ENCODE measurements around the gene CARHSP1.
"Not testable (repeated sequence)": the region's sequence is repeated elsewhere in the genome, so short reads cannot be mapped to it uniquely, and the experiment has no call there.

CARHSP1 gene

DNA sequence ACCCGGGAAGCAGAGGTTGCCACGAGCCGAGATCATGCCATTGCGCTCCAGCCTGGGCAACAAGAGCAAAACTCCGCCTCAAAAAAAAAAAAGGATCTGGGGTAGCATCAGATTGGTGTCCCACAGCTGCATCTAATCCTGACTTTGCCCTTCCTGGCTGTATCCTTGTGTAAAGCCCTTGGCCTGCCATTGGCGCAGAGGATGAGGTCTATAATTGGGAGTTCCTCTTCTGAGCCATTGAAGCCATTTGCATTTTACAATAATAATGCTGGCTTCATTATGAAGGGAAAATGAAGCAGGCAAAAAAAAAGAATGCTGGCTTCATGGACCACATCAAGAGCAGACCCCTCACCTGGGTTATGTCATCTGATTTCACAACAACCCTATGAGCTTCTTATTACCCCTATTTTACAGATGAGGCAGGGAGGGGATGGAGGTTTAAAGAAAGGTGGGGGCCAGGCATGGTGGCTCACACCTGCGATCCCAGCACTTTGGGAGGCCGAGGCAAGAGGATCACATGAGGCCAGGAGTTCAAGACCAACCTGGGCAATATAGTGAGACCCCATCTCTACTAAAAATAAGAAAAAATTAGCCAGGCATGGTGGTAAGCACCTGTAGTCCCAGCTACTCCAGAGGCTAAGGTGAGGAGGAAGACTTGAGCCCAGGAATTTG, 12.2 kb upstream of the CARHSP1 start:
- no peak overlapping the region for H3K27ac ChIP-seq
- H3K9me3 ChIP-seq (ENCODE audit: low read depth, low read length): no peaks in the 10 kb centered on the region
- TF ChIP-seq POLR2AphosphoS5 (IDR thresholded peaks at IDR 0.05; ENCODE audit: borderline replicate concordance, low read depth, low read length) (no peak), EZH2 (IDR thresholded peaks at IDR 0.05) (no peak), FOXP2 (optimal IDR thresholded peaks at IDR 0.05; ENCODE audit: control extremely low read depth, extremely low read length, insufficient read depth) (no peak)
- no peak for DNase-seq (ENCODE audit: low read depth, low spot score)
- H3K36me3 ChIP-seq (ENCODE audit: insufficient read depth, low read length): no peaks in the 10 kb centered on the region
- H3K4me3 ChIP-seq: no peak overlapping the region
- no peak overlapping the region for H3K9ac ChIP-seq (ENCODE audit: insufficient read length)

DNA sequence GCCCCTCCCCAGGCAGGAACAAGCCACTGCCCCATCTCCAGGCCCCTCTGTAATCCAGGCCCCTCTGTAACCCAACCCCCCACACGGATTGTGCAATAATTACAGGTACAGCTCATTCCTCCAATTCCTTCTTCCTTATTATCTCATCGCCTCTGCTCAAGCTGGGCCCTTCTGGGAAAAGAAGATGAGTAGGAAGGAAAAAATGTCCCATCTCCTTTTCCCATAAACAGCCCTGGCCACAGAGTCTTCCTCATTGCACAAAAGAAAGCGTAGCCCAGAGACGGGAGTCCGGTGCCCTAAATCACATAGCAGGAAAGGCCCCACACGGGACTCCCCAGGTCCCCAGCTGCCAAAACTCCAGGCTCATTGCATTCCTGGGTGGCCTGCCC, 9.7 kb upstream of the CARHSP1 start:
- Histone ChIP-seq H3K9me3 (ENCODE audit: low read depth, low read length) (no peaks in the 10 kb centered on the region), H3K36me3 (ENCODE audit: insufficient read depth, low read length) (no peaks in the 10 kb centered on the region), H3K27ac (no peak overlapping the region), H3K4me3 (no peak overlapping the region), H3K9ac (ENCODE audit: insufficient read length) (no peak overlapping the region)
- TF ChIP-seq POLR2AphosphoS5 (IDR thresholded peaks at IDR 0.05; ENCODE audit: borderline replicate concordance, low read depth, low read length): no peak
- TF ChIP-seq FOXP2 (optimal IDR thresholded peaks at IDR 0.05; ENCODE audit: control extremely low read depth, extremely low read length, insufficient read depth): no peak
- no peak for TF ChIP-seq EZH2 (IDR thresholded peaks at IDR 0.05)
- no peak for DNase-seq (ENCODE audit: low read depth, low spot score)

DNA sequence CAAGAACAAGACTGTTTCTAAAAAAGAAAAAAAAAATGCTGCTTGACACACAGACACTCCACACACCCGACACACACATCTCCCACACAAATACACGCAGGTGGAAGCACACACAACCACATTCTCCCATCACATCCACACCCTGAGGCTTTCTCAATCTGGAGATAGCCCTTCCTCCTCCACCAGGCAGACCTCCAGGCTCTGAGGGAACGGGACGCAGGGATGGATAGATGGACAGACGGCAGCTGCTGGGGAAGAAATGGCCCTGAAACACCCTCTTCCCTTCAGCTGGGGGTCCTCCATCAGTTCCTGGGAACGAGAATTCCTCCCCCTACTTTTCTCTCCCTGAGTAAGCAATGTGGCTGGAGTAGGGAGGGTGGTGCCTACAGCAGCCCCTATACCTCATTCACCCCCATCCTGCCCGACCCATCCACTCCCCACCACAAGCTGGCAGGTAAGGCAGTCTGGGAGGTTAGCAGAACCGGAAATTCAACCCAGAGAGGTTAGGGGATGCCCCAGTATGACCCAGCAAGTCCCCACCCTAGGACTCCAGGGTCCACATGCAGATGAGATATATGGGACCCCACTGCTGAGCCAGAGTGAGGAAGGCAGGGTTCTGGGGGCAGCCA, 9.2 kb upstream of the CARHSP1 start:
- H3K9me3 ChIP-seq (ENCODE audit: low read depth, low read length): no peaks in the 10 kb centered on the region
- no peak for DNase-seq (ENCODE audit: low read depth, low spot score)
- no peak overlapping the region for H3K27ac ChIP-seq
- no peak overlapping the region for H3K4me3 ChIP-seq
- H3K36me3 ChIP-seq (ENCODE audit: insufficient read depth, low read length): no peaks in the 10 kb centered on the region
- no peak overlapping the region for H3K9ac ChIP-seq (ENCODE audit: insufficient read length)
- no peak for TF ChIP-seq POLR2AphosphoS5 (IDR thresholded peaks at IDR 0.05; ENCODE audit: borderline replicate concordance, low read depth, low read length)
- no peak for TF ChIP-seq FOXP2 (optimal IDR thresholded peaks at IDR 0.05; ENCODE audit: control extremely low read depth, extremely low read length, insufficient read depth)
- TF ChIP-seq EZH2 (IDR thresholded peaks at IDR 0.05): no peak

DNA sequence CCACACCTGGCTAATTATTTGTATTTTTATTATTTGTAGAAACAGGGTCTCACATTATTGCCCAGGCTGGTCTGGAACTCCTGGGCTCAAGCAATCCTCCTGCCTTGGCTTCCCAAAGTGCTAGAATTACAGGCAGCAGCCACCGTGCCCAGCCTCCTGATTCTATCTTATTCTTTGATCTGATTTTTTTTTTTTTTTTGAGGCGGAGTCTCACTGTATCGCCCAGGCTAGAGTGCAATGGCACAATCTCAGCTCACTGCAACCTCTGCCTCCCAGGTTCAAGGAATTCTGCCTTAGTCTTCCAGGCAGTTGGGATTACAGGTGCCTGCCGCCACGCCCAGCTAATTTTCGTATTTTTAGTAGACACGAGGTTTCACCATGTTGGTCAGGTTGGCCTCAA, 6.5 kb upstream of the CARHSP1 start:
- H3K9me3 ChIP-seq (ENCODE audit: low read depth, low read length); H3K27ac ChIP-seq: not testable (repeated sequence)

DNA sequence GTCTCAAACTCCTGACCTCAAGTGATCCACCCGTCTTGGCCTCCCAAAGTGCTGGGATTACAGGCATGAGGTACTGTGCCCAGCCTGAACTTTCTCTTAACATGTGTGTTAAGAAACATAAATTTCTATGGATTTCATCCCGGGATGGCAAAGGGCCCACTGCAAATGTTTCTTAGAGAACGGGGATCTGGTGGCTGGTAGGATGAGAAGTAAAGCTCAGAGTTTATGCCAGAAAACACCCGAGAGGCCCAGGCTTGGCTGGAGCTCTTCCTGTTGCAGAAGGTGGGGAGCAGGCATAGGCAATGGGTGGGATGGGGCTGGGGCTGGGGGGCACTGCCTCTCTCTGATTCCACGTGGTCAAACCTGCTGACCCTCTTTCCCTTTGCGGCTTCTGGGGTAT, 5.6 kb upstream of the CARHSP1 start:
- peak overlapping the region; percentile 9; the same call in 1 of the 2 replicates for H3K27ac ChIP-seq
- no peak overlapping the region for H3K4me3 ChIP-seq
- no peaks in the 10 kb centered on the region for H3K9me3 ChIP-seq (ENCODE audit: low read depth, low read length)
- TF ChIP-seq POLR2AphosphoS5 (IDR thresholded peaks at IDR 0.05; ENCODE audit: borderline replicate concordance, low read depth, low read length): no peak
- H3K9ac ChIP-seq (ENCODE audit: insufficient read length): no peak overlapping the region
- no peaks in the 10 kb centered on the region for H3K36me3 ChIP-seq (ENCODE audit: insufficient read depth, low read length)
- DNase-seq (ENCODE audit: low read depth, low spot score): no peak

More for the DNA sequence above, 6.5 kb upstream of the CARHSP1 start:
- H3K4me3 ChIP-seq; DNase-seq (ENCODE audit: low read depth, low spot score); H3K36me3 ChIP-seq (ENCODE audit: insufficient read depth, low read length); H3K9ac ChIP-seq (ENCODE audit: insufficient read length): not testable (repeated sequence)

DNA sequence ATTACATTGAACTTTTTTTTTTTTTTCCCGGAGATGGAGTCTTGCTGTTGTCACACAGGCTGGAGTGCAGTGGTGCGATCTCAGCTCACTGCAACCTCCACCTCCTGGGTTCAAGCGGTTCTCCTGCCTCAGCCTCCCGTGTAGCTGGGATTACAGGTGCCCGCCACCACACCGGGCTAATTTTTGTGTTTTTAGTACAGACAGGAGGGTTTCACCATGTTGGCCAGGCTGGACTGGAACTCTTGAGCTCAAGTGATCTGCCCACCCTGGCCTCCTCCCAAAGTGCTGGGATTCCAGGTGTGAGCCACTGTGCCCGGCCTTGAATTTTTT, 5.0 kb upstream of the CARHSP1 start:
- H3K36me3 ChIP-seq (ENCODE audit: insufficient read depth, low read length); H3K4me3 ChIP-seq; H3K9me3 ChIP-seq (ENCODE audit: low read depth, low read length); H3K9ac ChIP-seq (ENCODE audit: insufficient read length); DNase-seq (ENCODE audit: low read depth, low spot score): not testable (repeated sequence)
- H3K27ac ChIP-seq: 0 out of 2 replicates have a peak overlapping the region, but pooled peaks have one; percentile 42

DNA sequence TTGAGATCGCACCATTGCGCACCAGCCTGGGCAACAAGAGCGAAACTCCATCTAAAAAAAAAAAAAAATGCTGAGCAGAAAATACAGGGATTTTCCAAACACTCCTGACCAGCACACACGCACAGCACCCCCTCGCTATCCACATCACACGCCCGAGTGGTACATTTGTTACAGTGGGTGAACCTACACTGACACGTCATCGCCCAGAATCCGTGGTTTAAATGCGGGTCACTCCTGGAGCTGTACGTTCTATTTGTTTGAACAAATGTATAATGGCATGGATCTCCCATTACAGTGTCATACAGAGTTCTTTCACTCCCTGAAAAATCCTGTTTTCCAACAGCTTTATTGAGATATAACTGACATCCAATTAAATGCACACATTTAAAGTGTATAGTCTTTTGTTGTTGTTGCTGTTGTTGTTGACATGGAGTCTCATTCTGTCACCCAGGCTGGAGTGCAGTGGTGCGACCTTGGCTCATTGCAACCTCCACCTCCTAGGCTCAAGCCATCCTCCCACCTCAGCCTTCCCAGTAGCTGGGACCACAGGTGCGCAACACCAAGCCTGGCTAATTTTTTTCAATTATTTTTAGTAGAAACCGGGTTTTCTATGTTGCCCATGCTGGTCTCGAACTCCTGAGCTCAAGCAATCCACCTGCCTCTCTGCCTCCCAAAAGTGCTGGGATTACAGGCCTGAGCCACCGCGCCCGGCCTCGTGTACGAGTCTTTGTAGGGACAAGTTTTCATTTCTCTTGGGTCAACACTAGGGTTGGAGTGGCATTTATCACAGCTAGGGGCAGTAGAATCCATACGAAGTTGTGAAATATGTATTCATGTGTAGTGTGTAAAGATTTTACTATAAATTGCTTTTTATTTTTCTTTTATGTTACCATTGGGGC, 4.4 kb upstream of the CARHSP1 start:
- no peak for DNase-seq (ENCODE audit: low read depth, low spot score)
- TF ChIP-seq FOXP2 (optimal IDR thresholded peaks at IDR 0.05; ENCODE audit: control extremely low read depth, extremely low read length, insufficient read depth) (no peak), POLR2AphosphoS5 (IDR thresholded peaks at IDR 0.05; ENCODE audit: borderline replicate concordance, low read depth, low read length) (no peak), EZH2 (IDR thresholded peaks at IDR 0.05) (no peak)
- peak overlapping the region; percentile 42; the same call in 1 of the 2 replicates for H3K27ac ChIP-seq
- H3K9ac ChIP-seq (ENCODE audit: insufficient read length): no peak overlapping the region
- H3K4me3 ChIP-seq: no peak overlapping the region
- H3K36me3 ChIP-seq (ENCODE audit: insufficient read depth, low read length): no peaks in the 10 kb centered on the region
- H3K9me3 ChIP-seq (ENCODE audit: low read depth, low read length): no peaks in the 10 kb centered on the region

DNA sequence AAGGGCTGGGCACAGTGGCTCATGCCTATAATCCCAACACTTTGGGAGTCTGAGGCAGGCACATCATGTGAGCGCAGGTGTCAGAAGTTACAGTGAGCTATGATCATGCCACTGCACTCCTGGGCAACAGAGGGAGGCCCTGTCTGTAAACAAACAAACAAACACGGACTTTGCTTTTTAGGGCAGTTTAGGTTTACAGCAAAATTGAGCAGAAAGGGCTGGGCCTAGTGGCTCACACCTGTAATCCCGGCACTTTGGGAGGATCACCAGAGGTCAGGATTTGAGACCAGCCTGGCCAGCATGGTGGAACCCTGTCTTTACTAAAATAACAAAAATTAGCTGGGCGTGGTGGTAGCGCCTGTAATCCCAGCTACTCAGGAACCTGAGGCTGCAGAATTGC, 3.3 kb upstream of the CARHSP1 start:
- Histone ChIP-seq H3K9ac (ENCODE audit: insufficient read length) (no peak overlapping the region), H3K9me3 (ENCODE audit: low read depth, low read length) (no peaks in the 10 kb centered on the region), H3K36me3 (ENCODE audit: insufficient read depth, low read length) (peaks cover 9% of the 10 kb centered on the region), H3K4me3 (no peak overlapping the region), H3K27ac (no peak overlapping the region)
- DNase-seq (ENCODE audit: low read depth, low spot score): no peak
- TF ChIP-seq FOXP2 (optimal IDR thresholded peaks at IDR 0.05; ENCODE audit: control extremely low read depth, extremely low read length, insufficient read depth) (no peak), EZH2 (IDR thresholded peaks at IDR 0.05) (no peak), POLR2AphosphoS5 (IDR thresholded peaks at IDR 0.05; ENCODE audit: borderline replicate concordance, low read depth, low read length) (no peak)

DNA sequence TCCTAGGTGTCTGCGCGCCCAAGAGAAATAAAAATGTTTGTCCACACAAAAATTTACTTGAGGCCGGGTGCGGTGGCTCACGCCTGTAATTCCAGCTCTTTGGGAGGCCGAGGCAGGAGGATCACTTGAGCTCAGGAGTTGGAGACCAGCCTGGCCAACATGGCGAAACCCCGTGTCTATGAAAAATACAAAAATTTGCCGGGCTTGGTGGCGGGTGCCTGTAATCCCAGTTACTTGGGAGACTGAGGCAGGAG, 1.1 kb upstream of the CARHSP1 start:
- not testable (repeated sequence) for DNase-seq (ENCODE audit: low read depth, low spot score); H3K9me3 ChIP-seq (ENCODE audit: low read depth, low read length); H3K9ac ChIP-seq (ENCODE audit: insufficient read length); H3K27ac ChIP-seq; H3K4me3 ChIP-seq
- H3K36me3 ChIP-seq (ENCODE audit: insufficient read depth, low read length): peaks cover 23% of the 10 kb centered on the region

Data from SK-N-MC (cell line).